ENCODE results near the gene RBMS3.
"Not testable (repeated sequence)": the region's sequence is repeated elsewhere in the genome, so short reads cannot be mapped to it uniquely, and the experiment has no call there.

DNA sequence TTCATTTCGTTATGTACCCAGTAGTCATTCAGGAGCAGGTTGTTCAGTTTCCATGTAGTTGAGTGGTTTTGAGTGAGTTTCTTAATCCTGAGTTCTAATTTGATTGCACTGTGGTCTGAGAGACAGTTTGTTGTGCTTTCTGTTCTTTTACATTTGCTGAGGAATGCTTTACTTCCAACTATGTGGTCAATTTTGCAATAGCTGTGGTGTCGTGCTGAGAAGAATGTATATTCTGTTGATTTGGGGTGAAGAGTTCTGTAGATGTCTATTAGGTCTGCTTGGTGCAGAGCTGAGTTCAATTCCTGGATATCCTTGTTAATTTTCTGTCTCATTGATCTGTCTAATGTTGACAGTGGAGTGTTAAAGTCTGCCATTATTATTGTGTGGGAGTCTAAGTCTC, 79.4 kb downstream of the RBMS3 start:
- TF ChIP-seq POLR2AphosphoS5 (IDR thresholded peaks at IDR 0.05); POLR2A (IDR thresholded peaks at IDR 0.05); EP300 (IDR thresholded peaks at IDR 0.05; ENCODE audit: low read depth): not testable (repeated sequence)
- TF ChIP-seq, protein P1, sequence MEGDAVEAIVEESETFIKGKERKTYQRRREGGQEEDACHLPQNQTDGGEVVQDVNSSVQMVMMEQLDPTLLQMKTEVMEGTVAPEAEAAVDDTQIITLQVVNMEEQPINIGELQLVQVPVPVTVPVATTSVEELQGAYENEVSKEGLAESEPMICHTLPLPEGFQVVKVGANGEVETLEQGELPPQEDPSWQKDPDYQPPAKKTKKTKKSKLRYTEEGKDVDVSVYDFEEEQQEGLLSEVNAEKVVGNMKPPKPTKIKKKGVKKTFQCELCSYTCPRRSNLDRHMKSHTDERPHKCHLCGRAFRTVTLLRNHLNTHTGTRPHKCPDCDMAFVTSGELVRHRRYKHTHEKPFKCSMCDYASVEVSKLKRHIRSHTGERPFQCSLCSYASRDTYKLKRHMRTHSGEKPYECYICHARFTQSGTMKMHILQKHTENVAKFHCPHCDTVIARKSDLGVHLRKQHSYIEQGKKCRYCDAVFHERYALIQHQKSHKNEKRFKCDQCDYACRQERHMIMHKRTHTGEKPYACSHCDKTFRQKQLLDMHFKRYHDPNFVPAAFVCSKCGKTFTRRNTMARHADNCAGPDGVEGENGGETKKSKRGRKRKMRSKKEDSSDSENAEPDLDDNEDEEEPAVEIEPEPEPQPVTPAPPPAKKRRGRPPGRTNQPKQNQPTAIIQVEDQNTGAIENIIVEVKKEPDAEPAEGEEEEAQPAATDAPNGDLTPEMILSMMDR (IDR thresholded peaks at IDR 0.05): not testable (repeated sequence)
